HepG2 (cell line): ENCODE measurements around the gene HIVEP2. TPM values are rescaled to one million over a fixed set of nuclear protein-coding genes. Genes with fewer than 3 reads are reported as not detected.
A peak's percentile ranks its signal among the peaks of the same experiment; 100 is the strongest.

ENCODE experiments used
- ATAC-seq: fragments of 200-7000 bp; cut with Tn5 transposase; 3 replicates; pipeline ENCODE4 v1.9.1; 2020; ENCODE audit warnings: mild to moderate bottlenecking, moderate library complexity
- BruUV-seq: library from RNA; stranded (reverse); fragments of 400-500 nt; replicated peaks from 2 replicates; lab custom pipeline; 2021; lab: Mats Ljungman, UMichigan
- CTCF ChIA-PET: fragments of 300-600 bp; formaldehyde crosslinking; extraction: SDS; loops from one replicate; lab custom pipeline; 2021; ENCODE audit warnings: low total read pairs, inconsistent platforms, low intra/inter-chr PET ratio; lab: Yijun Ruan, JAX
- POLR2A ChIA-PET: fragments of 350-600 bp; sonication (Branson Sonifier 250); formaldehyde crosslinking; loops from one replicate; lab custom pipeline; 2020; ENCODE audit warnings: antibody characterized with exemption, inconsistent platforms; lab: Yijun Ruan, JAX
- DNase-seq: peaks from one replicate; pipeline ENCODE4 v3.0.0-alpha.2; 2015; ENCODE audit warnings: low spot score
- FAIRE-seq: peaks from 3 replicates; lab custom pipeline; 2011; peaks lifted over from hg19 to GRCh38; lab: Jason Lieb, UNC
- H2AFZ ChIP-seq: one replicate; pipeline ENCODE4 v1.6.1; 2011; ENCODE audit warnings: low read length, inconsistent platforms
- H3K27ac ChIP-seq: fragments of 300-600 bp; 3 replicates; pipeline ENCODE4 v1.8.0; 2011; ENCODE audit warnings: mixed run types, mild to moderate bottlenecking, mixed read lengths, low read length, inconsistent platforms; ENCODE audit not compliant: insufficient read depth; ENCODE audit errors: extremely low read length
- H3K27me3 ChIP-seq, 2 experiments: fragments of 200-600 bp in 1 of 2; 2 replicates in 1 of 2; 3 replicates in 1 of 2; pipeline versions ENCODE4 v1.6.0 to v1.8.0; 2011; ENCODE audit warnings: low read length in 2 of 2, mild to moderate bottlenecking in 2 of 2, moderate library complexity in 2 of 2, inconsistent platforms in 1 of 2; ENCODE audit not compliant: insufficient read depth in 2 of 2, control insufficient read depth in 1 of 2
- H3K36me3 ChIP-seq, 2 experiments: fragments of 200-600 bp in 1 of 2; replicated peaks in 1 of 2; 2 replicates in 1 of 2; 3 replicates in 1 of 2; pipeline versions ENCODE4 v1.5.1 to v1.8.0; 2011; ENCODE audit warnings: low read length in 2 of 2, inconsistent platforms in 1 of 2; ENCODE audit not compliant: insufficient read depth in 2 of 2, control insufficient read depth in 1 of 2
- H3K4me1 ChIP-seq: 2 replicates; pipeline ENCODE4 v1.5.1; 2012; ENCODE audit warnings: low read length, inconsistent platforms; ENCODE audit not compliant: insufficient read depth
- H3K4me2 ChIP-seq: 2 replicates; pipeline ENCODE4 v1.6.0; 2011; ENCODE audit warnings: low read depth, low read length, inconsistent platforms
- H3K4me3 ChIP-seq, 3 experiments: fragments of 200-600 bp in 1 of 3; sonication (generic), shearing (Covaris generic) in 1 of 3; replicated peaks in 1 of 3; 2 replicates each; pipeline ENCODE4 v1.5.1; 2011 to 2016; ENCODE audit warnings: low read length in 3 of 3, inconsistent platforms in 2 of 3, low read depth in 2 of 3, mild to moderate bottlenecking in 2 of 3, control low read depth in 1 of 3, mixed read lengths in 1 of 3; ENCODE audit not compliant: insufficient read depth in 1 of 3
- H3K79me2 ChIP-seq: one replicate; pipeline ENCODE4 v1.6.1; 2011; ENCODE audit warnings: low read length, inconsistent platforms; ENCODE audit not compliant: insufficient read depth
- H3K9ac ChIP-seq: 2 replicates; pipeline ENCODE4 v1.6.0; 2011; ENCODE audit warnings: mild to moderate bottlenecking, low read depth, low read length, inconsistent platforms; ENCODE audit not compliant: insufficient read depth
- H3K9me3 ChIP-seq: 2 replicates; pipeline ENCODE4 v1.5.1; 2012; ENCODE audit warnings: mild to moderate bottlenecking, low read length
- H4K20me1 ChIP-seq: 2 replicates; pipeline ENCODE4 v1.6.0; 2011; ENCODE audit warnings: inconsistent platforms, mild to moderate bottlenecking, low read length, moderate library complexity; ENCODE audit not compliant: insufficient read depth
- IRF2 ChIP-seq: IDR thresholded peaks from 2 replicates; pipeline ENCODE4 v1.6.1; 2018; ENCODE audit warnings: missing genetic modification reagents, missing compliant biosample characterization
- TP53 ChIP-seq: sonication (generic); formaldehyde crosslinking; conservative IDR thresholded peaks from 2 replicates; pipeline ENCODE4 v1.4.0; 2020; ENCODE audit warnings: missing genetic modification reagents
- ZNF263 ChIP-seq: sonication (generic); formaldehyde crosslinking; IDR thresholded peaks from 2 replicates; pipeline ENCODE4 v1.4.0; 2020; ENCODE audit warnings: missing genetic modification reagents
- WGBS: methylation state at CpG from one replicate; pipeline ENCODE4 v1.1.6; 2017; ENCODE audit warnings: low lambda C conversion rate; 5-methylcytosine and 5-hydroxymethylcytosine counted together
- in situ Hi-C: cut with HindIII; loops from 2 replicates; pipeline ENCODE4 v1.10.0; 2017; ENCODE audit warnings: low pct_unique_long_range_greater_than_20kb; ENCODE audit not compliant: extremely low pct_ligation_motif_present
- intact Hi-C: fragments of 100-400 bp; cut with micrococcal nuclease; formaldehyde crosslinking; loops from one replicate; pipeline ENCODE4 v1.10.0; 2022; ENCODE audit not compliant: unreplicated experiment
- polyA plus RNA-seq, 8 experiments: library from polyadenylated mRNA; depleted of rRNA in 3 of 8; stranded (reverse) in 7 of 8; unstranded in 1 of 8; fragments of >200 nt; fragmentation: Illumina TruSeq in 4 of 8; extraction: Trizol in 4 of 8; gene quantifications; 2 replicates each; pipeline versions ENCODE4 v1.2.1 to v1.2.3, GENCODE V29; 2011 to 2016; ENCODE audit warnings: low read depth in 4 of 8, missing spikeins in 1 of 8, mixed read lengths in 1 of 8; ENCODE audit not compliant: insufficient read depth in 1 of 8
- total RNA-seq, 5 experiments: library from RNA; depleted of rRNA; stranded (reverse); fragments of >200 nt; fragmentation: Illumina TruSeq; extraction: Trizol; gene quantifications; 2 replicates each; pipeline ENCODE4 v1.2.3, GENCODE V29; 2016; ENCODE audit warnings: low read depth in 1 of 5
- TF ChIP-seq, protein P1 (sequence below), 2 experiments: IDR thresholded peaks; 2 replicates each; pipeline ENCODE4 v1.6.1; 2011 to 2012; ENCODE audit warnings: low read length in 2 of 2, borderline replicate concordance in 1 of 2, low read depth in 1 of 2, mild to moderate bottlenecking in 1 of 2, moderate library complexity in 1 of 2
- TF ChIP-seq, protein P2 (sequence below): sonication (generic); formaldehyde crosslinking; IDR thresholded peaks from 2 replicates; pipeline ENCODE4 v1.4.0; 2020; ENCODE audit warnings: mild to moderate bottlenecking, low read depth, missing genetic modification reagents
- TF ChIP-seq, protein P3 (sequence below): sonication (generic); formaldehyde crosslinking; IDR thresholded peaks from 2 replicates; pipeline ENCODE4 v1.5.1; 2020; ENCODE audit warnings: mild to moderate bottlenecking, missing genetic modification reagents, borderline replicate concordance

Gene HIVEP2
- total and polyA plus RNA-seq, 2 of the 13 experiments (the other 11 are each of a cell fraction or from before 2014, with no cell fraction given): 3.4 to 12.9 TPM

DNA sequence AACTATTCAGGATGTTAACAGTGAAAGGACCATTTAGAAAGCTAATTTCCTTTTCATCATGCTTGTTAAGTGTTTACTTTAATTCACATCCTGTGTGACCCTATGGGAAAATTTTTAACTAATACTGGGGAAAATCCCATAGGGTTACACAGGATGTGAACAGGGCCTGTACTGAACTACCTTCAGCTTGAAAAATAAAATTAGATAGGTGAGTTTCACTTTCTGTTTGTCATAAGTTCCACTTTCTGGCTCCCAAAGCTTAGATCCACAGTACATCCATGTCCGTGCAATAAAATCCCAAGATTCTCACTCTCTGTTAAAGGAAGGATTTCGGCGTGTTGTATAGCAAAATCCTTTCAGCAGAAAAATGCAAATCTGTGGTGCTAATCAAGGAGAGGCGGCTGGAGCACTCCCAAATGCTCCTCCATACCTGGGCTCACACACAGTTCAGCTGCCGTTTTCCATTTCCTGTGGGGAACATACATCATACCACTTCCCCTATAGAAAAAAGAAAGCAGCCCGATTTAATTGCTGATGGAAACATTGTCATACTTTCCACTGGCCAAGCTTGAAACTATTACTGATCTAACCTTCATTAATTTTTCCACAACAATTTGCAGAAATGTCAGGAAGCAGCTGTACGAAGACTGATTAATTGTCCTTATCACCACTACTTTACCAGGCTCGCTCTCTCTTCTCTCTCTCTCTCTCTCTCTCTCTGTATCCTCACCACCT is 125.2 kb downstream of the HIVEP2 start:
- no peaks in the 10 kb centered on the region for H3K9me3 ChIP-seq
- TF ChIP-seq, protein P1, sequence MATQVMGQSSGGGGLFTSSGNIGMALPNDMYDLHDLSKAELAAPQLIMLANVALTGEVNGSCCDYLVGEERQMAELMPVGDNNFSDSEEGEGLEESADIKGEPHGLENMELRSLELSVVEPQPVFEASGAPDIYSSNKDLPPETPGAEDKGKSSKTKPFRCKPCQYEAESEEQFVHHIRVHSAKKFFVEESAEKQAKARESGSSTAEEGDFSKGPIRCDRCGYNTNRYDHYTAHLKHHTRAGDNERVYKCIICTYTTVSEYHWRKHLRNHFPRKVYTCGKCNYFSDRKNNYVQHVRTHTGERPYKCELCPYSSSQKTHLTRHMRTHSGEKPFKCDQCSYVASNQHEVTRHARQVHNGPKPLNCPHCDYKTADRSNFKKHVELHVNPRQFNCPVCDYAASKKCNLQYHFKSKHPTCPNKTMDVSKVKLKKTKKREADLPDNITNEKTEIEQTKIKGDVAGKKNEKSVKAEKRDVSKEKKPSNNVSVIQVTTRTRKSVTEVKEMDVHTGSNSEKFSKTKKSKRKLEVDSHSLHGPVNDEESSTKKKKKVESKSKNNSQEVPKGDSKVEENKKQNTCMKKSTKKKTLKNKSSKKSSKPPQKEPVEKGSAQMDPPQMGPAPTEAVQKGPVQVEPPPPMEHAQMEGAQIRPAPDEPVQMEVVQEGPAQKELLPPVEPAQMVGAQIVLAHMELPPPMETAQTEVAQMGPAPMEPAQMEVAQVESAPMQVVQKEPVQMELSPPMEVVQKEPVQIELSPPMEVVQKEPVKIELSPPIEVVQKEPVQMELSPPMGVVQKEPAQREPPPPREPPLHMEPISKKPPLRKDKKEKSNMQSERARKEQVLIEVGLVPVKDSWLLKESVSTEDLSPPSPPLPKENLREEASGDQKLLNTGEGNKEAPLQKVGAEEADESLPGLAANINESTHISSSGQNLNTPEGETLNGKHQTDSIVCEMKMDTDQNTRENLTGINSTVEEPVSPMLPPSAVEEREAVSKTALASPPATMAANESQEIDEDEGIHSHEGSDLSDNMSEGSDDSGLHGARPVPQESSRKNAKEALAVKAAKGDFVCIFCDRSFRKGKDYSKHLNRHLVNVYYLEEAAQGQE (IDR thresholded peaks at IDR 0.05; ENCODE audit: borderline replicate concordance in 1 of 2, low read depth in 1 of 2, low read length in 2 of 2): no peak
- TF ChIP-seq, protein P2, sequence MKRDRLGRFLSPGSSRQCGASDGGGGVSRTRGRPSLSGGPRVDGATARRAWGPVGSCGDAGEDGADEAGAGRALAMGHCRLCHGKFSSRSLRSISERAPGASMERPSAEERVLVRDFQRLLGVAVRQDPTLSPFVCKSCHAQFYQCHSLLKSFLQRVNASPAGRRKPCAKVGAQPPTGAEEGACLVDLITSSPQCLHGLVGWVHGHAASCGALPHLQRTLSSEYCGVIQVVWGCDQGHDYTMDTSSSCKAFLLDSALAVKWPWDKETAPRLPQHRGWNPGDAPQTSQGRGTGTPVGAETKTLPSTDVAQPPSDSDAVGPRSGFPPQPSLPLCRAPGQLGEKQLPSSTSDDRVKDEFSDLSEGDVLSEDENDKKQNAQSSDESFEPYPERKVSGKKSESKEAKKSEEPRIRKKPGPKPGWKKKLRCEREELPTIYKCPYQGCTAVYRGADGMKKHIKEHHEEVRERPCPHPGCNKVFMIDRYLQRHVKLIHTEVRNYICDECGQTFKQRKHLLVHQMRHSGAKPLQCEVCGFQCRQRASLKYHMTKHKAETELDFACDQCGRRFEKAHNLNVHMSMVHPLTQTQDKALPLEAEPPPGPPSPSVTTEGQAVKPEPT: no peak
- peak; percentile 54; the same call in 1 of the 2 replicates for TF ChIP-seq ZNF263 (CRISPR knock-in tag)
- 0 out of 2 replicates have a peak, but pooled peaks have one; percentile 22 for TF ChIP-seq TP53 (CRISPR knock-in tag)
- TF ChIP-seq, protein P3, sequence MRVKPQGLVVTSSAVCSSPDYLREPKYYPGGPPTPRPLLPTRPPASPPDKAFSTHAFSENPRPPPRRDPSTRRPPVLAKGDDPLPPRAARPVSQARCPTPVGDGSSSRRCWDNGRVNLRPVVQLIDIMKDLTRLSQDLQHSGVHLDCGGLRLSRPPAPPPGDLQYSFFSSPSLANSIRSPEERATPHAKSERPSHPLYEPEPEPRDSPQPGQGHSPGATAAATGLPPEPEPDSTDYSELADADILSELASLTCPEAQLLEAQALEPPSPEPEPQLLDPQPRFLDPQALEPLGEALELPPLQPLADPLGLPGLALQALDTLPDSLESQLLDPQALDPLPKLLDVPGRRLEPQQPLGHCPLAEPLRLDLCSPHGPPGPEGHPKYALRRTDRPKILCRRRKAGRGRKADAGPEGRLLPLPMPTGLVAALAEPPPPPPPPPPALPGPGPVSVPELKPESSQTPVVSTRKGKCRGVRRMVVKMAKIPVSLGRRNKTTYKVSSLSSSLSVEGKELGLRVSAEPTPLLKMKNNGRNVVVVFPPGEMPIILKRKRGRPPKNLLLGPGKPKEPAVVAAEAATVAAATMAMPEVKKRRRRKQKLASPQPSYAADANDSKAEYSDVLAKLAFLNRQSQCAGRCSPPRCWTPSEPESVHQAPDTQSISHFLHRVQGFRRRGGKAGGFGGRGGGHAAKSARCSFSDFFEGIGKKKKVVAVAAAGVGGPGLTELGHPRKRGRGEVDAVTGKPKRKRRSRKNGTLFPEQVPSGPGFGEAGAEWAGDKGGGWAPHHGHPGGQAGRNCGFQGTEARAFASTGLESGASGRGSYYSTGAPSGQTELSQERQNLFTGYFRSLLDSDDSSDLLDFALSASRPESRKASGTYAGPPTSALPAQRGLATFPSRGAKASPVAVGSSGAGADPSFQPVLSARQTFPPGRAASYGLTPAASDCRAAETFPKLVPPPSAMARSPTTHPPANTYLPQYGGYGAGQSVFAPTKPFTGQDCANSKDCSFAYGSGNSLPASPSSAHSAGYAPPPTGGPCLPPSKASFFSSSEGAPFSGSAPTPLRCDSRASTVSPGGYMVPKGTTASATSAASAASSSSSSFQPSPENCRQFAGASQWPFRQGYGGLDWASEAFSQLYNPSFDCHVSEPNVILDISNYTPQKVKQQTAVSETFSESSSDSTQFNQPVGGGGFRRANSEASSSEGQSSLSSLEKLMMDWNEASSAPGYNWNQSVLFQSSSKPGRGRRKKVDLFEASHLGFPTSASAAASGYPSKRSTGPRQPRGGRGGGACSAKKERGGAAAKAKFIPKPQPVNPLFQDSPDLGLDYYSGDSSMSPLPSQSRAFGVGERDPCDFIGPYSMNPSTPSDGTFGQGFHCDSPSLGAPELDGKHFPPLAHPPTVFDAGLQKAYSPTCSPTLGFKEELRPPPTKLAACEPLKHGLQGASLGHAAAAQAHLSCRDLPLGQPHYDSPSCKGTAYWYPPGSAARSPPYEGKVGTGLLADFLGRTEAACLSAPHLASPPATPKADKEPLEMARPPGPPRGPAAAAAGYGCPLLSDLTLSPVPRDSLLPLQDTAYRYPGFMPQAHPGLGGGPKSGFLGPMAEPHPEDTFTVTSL (CRISPR knock-in tag): no peak
- TF ChIP-seq IRF2 (CRISPR knock-in tag): 0 out of 2 replicates have a peak, but pooled peaks have one; percentile 24
- TF ChIP-seq, all 625 proteins: peak for 3
- BruUV-seq: no TSS peak
- in situ Hi-C loops: no loop called here
- WGBS: 95% methylated on average over 8 of the region's 8 CpGs
- intact Hi-C loops: no loop called here
- no peak for ATAC-seq
- Histone ChIP-seq H3K4me1 (peaks cover 30% of the 10 kb centered on the region), H3K27me3 (no peaks in the 10 kb centered on the region), H3K36me3 (no peaks in the 10 kb centered on the region), H4K20me1 (no peaks in the 10 kb centered on the region), H3K9ac (no peak overlapping the region), H3K4me3 (no peak overlapping the region), H3K79me2 (no peaks in the 10 kb centered on the region), H3K4me2 (peak overlapping the region; percentile 18), H3K27ac (no peak overlapping the region), H2AFZ (no peak overlapping the region)
- ChIA-PET CTCF (no interaction called here), POLR2A (no interaction called here)
- DNase-seq: no peak
- no peak for FAIRE-seq
